GM19043 (cell line): ENCODE results near the gene GCC1.
"Not testable (repeated sequence)": the region's sequence is repeated elsewhere in the genome, so short reads cannot be mapped to it uniquely, and the experiment has no call there.

Experiments
- ATAC-seq: cut with Tn5 transposase; IDR thresholded peaks from one replicate; pipeline ENCODE4 v1.9.1; 2021; ENCODE audit warnings: low read depth; ENCODE audit not compliant: unreplicated experiment

GCC1 gene

GRCh38 chr7:127589896-127590295 is 4.5 kb upstream of the GCC1 start:
- ATAC-seq, result no peak

DNA sequence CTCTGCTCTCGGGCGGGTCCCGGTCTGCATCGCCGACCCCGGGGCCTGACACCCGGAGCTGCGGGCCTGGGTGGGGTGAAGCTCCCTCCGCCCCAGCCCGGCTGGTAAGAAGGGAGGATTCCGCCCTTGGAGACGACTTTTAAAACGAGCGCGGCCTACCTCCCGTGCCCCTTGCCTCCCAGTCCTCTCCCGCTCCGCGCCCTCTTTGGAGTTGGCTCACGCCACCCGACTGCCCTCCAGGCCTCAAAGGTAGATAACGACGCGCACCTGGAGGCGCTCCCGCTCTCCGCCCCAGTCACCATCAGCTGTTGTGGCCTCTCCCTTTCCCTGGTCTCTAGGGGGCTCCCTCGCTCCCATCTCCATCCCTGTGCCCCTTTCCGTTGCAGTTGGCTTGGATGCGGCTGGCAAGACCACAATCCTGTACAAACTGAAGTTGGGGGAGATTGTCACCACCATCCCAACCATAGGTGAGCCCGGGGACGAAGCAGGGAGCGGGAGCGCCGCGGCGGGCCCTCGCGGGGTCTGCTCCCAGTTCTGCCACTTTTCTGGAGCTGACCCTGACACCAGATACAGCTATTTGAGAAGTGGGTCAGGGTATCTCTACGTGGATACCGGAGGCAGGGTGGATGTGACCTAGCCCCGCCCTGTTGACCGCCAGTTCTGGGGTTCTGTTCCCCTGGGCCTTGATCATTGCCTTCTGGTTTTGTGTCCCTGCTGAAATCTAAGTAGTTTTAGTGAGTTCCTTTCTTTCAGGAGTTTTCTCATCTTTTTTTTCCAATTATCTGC is 3.5 kb upstream of the GCC1 start:
- peak; percentile 14 for ATAC-seq

DNA sequence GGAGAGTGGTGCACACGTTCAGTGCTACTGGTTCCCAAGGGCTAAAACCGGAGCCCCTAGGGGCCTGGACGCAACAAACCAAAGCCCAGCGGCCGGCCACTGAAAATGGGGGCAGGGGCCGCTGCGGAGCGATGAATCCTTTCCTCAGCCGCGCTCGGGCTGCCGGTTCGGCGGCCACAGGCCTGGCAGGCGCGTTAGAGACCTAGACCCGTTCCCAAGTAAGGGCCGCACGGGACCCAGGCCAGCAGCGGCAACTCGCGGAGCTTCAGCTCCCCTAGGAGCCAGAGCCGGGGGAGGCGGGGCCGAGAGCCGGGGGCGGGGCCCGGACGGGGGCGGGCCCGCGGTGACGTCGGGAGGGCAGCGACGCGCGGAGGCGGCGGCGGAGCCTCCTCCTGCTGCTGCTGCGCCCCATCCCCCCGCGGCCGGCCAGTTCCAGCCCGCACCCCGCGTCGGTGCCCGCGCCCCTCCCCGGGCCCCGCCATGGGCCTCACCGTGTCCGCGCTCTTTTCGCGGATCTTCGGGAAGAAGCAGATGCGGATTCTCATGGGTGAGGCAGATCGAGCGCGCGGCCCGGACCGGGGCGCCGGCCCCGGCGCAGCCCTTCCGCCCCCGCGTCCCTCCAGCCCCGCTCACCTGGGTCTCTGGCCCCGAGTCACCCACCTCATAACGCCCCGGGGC is 2.8 kb upstream of the GCC1 start, which contains the start of gene ARF5:
Gene ARF5 (plus strand): TSS at position 393 of the 678 bp plus-strand sequence. CDS start 88 bp downstream, at position 481.
- peak; percentile 72 for ATAC-seq

DNA sequence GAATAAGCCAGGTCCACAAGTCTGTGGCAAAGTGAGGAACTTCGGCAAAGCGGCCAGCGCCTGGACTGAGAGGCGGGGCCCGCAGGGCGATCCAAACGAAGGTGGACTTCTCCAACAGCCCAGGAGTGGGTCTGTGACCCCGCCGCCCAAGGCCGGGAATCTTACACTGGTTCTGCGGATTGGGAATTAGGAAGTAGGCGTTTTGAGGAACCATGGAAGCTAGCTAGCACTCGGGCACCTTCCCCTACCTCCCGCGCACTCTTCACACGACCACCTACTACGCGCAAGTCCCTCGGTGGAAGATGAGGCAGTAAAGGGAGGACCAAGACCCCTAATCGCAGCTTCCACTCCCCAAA is 2.2 kb upstream of the GCC1 start:
- no peak for ATAC-seq

DNA sequence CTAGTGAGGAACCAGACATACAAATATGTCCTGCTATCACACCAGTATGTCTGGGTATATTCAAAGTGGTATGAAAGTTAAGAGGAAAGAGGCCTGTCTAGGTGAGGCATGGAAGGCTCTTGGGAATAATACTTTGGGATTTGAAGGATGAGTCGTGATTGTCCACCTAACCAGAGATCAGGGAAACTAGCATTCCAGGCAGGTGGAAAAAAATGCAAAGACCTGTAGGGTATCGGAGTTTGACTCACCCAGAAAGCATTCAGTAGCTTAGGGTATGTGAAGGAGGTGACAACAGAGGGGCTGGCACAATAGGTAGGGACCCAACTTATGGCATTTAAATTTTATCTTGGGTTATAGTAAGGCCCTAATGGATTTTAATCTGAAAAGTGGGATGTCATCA is 950 bp upstream of the GCC1 start:
- no peak for ATAC-seq

GRCh38 chr7:127584648-127585043 is 750 bp downstream of the GCC1 start:
- ATAC-seq, result no peak

DNA sequence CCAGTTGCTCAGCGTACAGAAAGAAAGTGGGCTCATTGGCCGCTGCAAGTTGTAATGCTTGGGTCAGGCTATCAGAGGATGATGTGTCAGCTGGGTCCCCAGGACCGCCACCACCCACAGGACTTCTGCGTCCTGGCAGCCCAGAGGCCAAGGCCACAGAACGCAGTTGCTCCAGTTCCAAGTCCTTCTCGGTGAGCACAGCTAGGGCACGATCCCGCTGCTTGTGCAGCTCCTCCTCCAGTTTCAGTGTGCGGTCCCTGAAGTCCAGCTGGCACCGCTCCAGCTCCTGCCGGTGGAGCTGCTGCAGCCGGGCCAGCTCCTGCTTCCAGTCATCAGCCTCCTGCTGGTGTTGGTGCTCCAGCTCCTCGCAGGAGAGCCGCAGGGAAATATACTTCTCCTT is 3.0 kb downstream of the GCC1 start:
- ATAC-seq, result no peak

DNA sequence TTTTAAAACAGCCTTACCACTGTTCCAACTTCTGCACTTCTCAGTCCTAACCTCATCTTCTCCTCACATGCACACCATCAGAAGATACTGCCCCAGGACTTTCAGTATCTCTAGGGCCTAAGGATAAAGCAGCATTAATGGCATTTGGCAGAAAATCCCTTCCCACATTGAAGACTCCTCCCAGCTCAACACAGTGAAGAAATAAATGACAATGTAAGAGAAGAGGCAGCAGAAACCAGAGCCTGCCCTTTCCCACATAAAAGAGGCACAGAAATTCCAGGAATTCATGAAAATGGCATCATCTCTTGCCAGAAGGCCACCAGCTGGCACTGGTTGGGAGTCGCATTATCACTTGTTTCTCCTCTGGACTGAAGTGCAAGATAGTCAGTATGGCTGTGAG is 3.7 kb downstream of the GCC1 start:
- ATAC-seq, result no peak

GRCh38 chr7:127580612-127581011 is 4.8 kb downstream of the GCC1 start:
- no peak for ATAC-seq

DNA sequence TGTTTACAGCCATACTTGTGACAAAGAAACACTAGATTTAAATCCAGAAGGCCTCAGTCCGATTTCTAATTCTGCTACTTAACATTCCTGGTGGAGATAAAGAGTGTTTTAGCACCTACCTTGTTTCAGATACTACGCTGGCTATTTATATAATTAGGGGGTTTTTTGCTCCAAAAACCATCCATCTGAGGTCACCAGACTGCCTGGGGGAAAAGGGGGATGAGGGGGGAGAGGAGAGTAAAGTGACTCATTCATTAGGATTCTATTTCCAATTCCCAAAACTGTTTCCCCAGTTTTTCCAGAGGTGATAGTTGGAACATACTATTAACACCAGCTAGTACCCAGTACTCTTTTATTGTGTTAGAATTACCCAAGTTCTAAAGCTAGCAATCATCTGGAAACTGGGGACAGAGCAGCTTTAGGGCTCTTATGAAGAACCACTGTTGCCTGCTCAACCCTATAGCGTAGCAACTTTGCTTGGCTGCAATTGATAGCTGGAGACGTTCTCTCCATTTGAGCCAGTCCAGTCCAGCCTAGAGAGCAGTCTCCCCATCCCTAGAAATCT is 6.6 kb downstream of the GCC1 start:
- no peak for ATAC-seq

DNA sequence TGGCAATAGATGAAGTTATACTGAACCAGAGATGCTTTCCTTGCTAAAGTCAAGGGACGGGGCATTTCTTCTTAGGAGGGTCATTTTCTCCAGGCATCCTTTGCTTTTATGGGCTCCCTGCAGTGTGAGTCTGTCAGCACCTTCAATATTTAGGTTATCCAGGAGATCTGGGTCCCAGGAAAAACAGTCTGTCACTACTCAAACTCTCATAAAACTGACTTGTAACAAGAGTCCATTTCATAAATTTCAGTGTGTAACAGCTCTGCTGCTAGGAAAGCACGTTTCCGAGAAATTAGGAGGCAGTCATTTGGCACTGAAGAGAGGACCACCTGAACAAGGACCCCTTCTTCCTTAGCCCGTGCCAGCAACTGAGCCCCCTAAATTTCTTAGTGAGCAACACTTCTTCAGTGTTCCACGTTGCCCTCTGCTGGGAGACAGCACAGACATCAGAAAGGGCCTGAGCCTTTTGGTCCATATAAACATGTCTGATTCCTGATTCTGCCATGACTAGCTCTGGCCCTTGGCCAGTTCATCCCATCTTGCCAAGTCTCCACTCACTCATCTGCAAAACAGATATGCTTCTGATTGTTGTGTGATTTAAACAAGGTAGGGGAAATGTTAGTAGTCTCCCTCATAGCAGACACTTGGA is 7.2 kb downstream of the GCC1 start:
- no peak for ATAC-seq

- ATAC-seq, result no peak
These were observed 13.5 kb downstream of the GCC1 start for GRCh38 chr7:127571741-127572505.

DNA sequence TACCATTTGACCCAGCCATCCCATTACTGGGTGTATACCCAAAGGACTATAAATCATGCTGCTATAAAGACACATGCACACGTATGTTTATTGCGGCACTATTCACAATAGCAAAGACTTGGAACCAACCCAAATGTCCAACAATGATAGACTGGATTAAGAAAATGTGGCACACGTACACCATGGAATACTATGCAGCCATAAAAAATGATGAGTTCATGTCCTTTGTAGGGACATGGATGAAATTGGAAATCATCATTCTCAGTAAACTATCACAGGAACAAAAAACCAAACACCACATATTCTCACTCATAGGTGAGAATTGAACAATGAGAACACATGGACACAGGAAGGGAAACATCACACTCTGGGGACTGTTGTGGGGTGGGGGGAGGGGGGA is 17.4 kb downstream of the GCC1 start:
- ATAC-seq, result not testable (repeated sequence)

DNA sequence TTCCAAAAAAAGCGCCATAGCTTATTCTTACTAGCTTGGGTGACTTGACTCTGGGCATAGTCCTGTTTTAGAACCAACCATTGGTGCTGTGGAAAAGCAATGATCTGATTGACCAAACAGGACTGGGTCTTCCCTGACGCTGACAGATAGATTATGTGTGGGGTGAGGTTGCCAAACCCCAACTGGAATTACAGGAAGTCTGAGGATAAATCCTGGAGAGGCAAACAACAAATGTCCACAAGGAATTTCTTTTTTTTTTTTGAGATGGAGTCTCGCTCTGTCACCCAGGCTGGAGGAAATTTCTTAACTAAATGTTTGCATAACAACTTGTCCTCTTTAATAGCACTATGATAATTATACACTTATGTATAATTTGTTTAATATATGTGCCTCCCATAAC is 19.2 kb downstream of the GCC1 start:
- ATAC-seq, result no peak

- no peak for ATAC-seq
These were observed 27.6 kb downstream of the GCC1 start for GRCh38 chr7:127557803-127558202.

- no peak for ATAC-seq
These were observed 29.0 kb downstream of the GCC1 start for GRCh38 chr7:127556404-127556803.

DNA sequence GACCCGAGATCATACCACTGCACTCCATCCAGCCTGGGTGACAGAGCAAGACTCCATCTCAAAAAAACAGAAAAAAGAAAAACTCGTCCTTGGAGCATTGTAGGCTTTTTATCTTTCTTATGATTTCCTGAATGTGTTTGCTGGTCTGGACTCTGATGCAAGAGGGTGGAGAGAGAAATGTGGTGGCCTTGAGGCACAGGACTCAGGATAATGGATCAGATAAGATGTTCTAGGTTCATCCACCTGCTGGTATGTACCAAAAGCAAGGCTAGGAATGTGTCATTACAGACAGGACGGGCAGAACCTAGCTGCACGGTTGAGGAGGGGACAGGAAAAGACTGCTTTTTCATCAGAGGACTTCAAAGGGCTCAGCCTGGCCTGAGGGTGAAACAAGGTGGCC is 33.5 kb downstream of the GCC1 start:
- no peak for ATAC-seq

DNA sequence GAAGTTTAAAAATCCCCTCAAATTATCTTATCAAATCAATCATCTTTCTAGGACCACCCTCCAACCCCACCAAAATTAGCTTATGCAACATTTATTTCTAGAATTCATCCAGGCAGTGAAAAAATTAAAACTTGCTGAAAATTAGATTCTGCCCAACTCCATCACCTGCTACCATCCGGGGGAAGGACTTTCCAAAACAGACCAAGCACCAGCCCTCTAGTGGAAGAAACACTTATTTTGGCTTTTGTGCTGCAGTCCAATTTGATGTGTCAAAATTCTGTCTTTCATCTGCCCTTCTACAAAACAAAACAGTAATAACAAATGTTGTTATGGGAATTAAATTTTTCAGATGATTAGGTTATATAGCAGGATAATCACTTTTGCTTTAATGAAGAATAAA is 35.1 kb downstream of the GCC1 start:
- no peak for ATAC-seq

DNA sequence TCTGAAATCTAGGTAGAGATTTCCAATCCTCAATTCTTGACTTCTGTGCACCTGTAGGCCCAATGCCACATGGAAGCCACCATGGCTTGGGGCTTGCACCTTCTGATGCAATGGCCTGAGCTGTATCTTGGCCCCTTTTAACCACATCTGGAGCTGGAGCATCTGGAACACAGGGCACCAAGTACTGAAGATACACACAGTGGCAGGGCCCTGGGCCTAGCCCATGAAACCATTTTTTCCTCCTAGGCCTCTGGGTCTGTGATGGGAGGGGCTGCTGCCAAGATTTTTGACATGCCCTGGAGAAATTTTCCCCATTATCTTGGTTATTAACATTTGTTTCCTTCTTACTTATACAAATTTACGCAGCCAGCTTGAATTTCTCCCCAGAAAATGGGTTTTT is 39.1 kb downstream of the GCC1 start:
- ATAC-seq, result no peak

GRCh38 chr7:127541548-127541947 is 43.8 kb downstream of the GCC1 start:
- ATAC-seq, result no peak

GRCh38 chr7:127540461-127540860 is 44.9 kb downstream of the GCC1 start:
- not testable (repeated sequence) for ATAC-seq
